ENCODE measurements around the gene HMG20A.

Gene HMG20A

DNA sequence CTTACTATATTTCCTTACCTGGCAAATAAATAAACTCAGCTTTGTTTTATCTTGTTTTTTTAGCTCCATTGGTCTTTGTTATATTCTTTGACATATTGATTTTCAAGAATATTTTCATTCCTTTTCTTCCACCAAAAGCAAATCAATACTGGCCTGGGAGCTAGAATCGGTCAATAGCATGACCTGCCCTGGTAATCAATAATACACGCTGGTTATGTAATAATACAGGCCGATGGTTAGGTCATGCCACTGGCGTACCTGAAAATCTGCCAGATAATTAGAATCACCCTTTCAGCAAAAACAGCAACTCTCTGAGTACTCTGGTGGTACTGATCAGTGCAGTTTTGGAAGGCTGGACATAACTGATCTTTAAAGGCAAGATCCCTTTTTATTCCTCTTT is 40.7 kb upstream of the HMG20A start:
- Histone ChIP-seq H3K36me3 (no peaks in the 10 kb centered on the region), H3K4me1 (ENCODE audit: control insufficient read depth in 1 of 2, insufficient read depth in 1 of 2, low read depth in 1 of 2, low read length in 1 of 2) (peaks cover 11 to 20% of the 10 kb centered on the region in 2 experiments), H3K27me3 (no peaks in the 10 kb centered on the region), H3K4me3 (ENCODE audit: low read depth in 1 of 2, low read length in 1 of 2) (no peak overlapping the region), H3K9me3 (no peaks in the 10 kb centered on the region), H3K27ac (no peak overlapping the region)
- no peak for TF ChIP-seq CTCF (IDR thresholded peaks at IDR 0.05)

DNA sequence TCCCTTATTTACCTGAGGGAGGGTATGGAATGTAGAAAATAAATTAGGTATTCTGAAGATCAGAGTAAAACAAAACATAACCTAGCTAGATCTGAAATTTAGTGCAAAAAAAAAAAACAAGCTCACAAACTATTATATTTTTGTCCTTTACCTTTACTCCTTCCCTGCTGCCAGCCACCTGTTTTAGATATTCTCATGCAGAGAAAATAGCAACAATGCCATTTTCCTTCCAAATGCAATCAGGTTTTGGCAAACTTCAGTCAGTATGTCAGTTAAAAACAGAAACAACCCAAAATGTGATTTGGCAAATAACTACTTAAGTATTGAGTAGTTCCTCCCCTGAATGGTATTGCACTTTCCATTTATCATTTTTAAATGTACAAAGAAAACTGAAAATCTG is 36.6 kb upstream of the HMG20A start:
- Histone ChIP-seq H3K9me3 (no peaks in the 10 kb centered on the region), H3K4me3 (ENCODE audit: low read depth in 1 of 2, low read length in 1 of 2) (no peak overlapping the region), H3K27ac (no peak overlapping the region)

GRCh38 chr15:77384589-77385359 is 35.9 kb upstream of the HMG20A start:
- Histone ChIP-seq H3K27ac (peak overlapping the region; percentile 37), H3K4me1 (ENCODE audit: control insufficient read depth in 1 of 2, insufficient read depth in 1 of 2, low read depth in 1 of 2, low read length in 1 of 2) (peaks cover 26 to 44% of the 10 kb centered on the region in 2 experiments), H3K27me3 (no peaks in the 10 kb centered on the region), H3K36me3 (no peaks in the 10 kb centered on the region), H3K9me3 (no peaks in the 10 kb centered on the region), H3K4me3 (ENCODE audit: low read depth in 1 of 2, low read length in 1 of 2) (no peak overlapping the region)
- no peak for TF ChIP-seq CTCF (IDR thresholded peaks at IDR 0.05)

More for the DNA sequence above, 36.6 kb upstream of the HMG20A start:
- Histone ChIP-seq H3K27me3 (no peaks in the 10 kb centered on the region), H3K36me3 (no peaks in the 10 kb centered on the region), H3K4me1 (ENCODE audit: control insufficient read depth in 1 of 2, insufficient read depth in 1 of 2, low read depth in 1 of 2, low read length in 1 of 2) (peaks cover 26 to 44% of the 10 kb centered on the region in 2 experiments)
- TF ChIP-seq CTCF (IDR thresholded peaks at IDR 0.05), result no peak

GRCh38 chr15:77386626-77387025 is 34.1 kb upstream of the HMG20A start:
- TF ChIP-seq CTCF (IDR thresholded peaks at IDR 0.05), result no peak
- H3K4me1 ChIP-seq (ENCODE audit: control insufficient read depth in 1 of 2, insufficient read depth in 1 of 2, low read depth in 1 of 2, low read length in 1 of 2), result peaks cover 26 to 44% of the 10 kb centered on the region in 2 experiments
- H3K27me3 ChIP-seq, result no peaks in the 10 kb centered on the region
- H3K27ac ChIP-seq, result peak overlapping the region; percentile 58
- H3K9me3 ChIP-seq, result no peaks in the 10 kb centered on the region
- no peak overlapping the region for H3K4me3 ChIP-seq (ENCODE audit: low read depth in 1 of 2, low read length in 1 of 2)
- no peaks in the 10 kb centered on the region for H3K36me3 ChIP-seq

DNA sequence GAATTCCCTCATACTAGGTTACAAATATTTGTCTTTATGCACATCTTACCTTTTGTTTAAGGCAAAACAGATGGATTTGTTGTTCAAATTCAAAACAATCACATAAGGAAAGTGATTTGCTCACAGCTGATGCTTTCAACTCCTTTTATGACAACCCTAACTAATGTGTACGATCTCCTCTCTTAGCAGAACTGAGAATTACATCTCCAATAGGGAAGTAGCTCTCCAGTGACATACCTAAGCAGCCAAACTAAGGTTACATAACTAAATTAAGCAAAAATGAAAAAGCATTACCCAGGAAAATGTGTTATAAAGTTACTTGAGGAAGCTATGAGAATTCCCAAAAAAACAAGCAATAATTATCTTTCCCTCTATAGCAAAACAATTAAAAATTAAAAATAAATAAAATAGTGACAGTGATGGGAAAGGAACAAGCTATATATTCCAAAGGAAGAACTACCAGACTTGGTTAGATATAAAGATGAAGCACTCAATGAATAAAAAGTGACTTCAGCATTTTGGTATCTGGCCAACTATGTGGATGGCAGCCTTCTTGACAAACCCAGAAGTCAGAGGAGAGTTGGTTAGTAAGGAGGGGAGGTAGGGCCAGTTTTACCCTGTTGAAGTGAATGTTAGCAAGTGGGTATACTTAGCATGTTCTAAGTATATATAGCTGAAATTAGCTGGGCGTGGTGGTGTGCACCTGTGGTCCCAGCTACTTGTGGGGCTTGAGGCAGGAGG is 33.2 kb upstream of the HMG20A start:
- no peaks in the 10 kb centered on the region for H3K36me3 ChIP-seq
- no peaks in the 10 kb centered on the region for H3K9me3 ChIP-seq
- H3K4me3 ChIP-seq (ENCODE audit: low read depth in 1 of 2, low read length in 1 of 2), result no peak overlapping the region
- H3K27me3 ChIP-seq, result no peaks in the 10 kb centered on the region
- no peak for TF ChIP-seq CTCF (IDR thresholded peaks at IDR 0.05)
- peaks cover 26 to 44% of the 10 kb centered on the region in 2 experiments for H3K4me1 ChIP-seq (ENCODE audit: control insufficient read depth in 1 of 2, insufficient read depth in 1 of 2, low read depth in 1 of 2, low read length in 1 of 2)
- peak overlapping the region; percentile 58 for H3K27ac ChIP-seq

All from neutrophil (primary cell).